Calu3 (cell line): Measurements from ENCODE around the gene SETD2. TPM values are rescaled to one million over a fixed set of nuclear protein-coding genes. Genes with fewer than 3 reads are reported as not detected.

Experiments
- BruUV-seq: library from RNA; stranded (reverse); fragments of 400-500 nt; replicated peaks from 2 replicates; lab custom pipeline; 2021; lab: Mats Ljungman, UMichigan
- CTCF ChIA-PET: fragments of 300-600 bp; sonication (Branson Sonifier 250); formaldehyde crosslinking; loops from one replicate; lab custom pipeline; 2022; ENCODE audit warnings: antibody characterized with exemption; lab: Charles Lee
- DNase-seq: peaks from one replicate; pipeline ENCODE4 v3.0.0; 2022
- H3K27ac Mint-ChIP-seq: one replicate; pipeline ENCODE4 v1.8.0; 2022; ENCODE audit warnings: mixed read lengths; ENCODE audit not compliant: unreplicated experiment
- H3K27me3 Mint-ChIP-seq: one replicate; pipeline ENCODE4 v1.8.0; 2022; ENCODE audit warnings: mixed read lengths; ENCODE audit not compliant: unreplicated experiment
- H3K36me3 Mint-ChIP-seq: one replicate; pipeline ENCODE4 v1.8.0; 2022; ENCODE audit warnings: mild to moderate bottlenecking, moderate library complexity, mixed read lengths; ENCODE audit not compliant: insufficient read depth, unreplicated experiment
- H3K4me1 Mint-ChIP-seq: one replicate; pipeline ENCODE4 v1.8.0; 2022; ENCODE audit warnings: mild to moderate bottlenecking, low read depth, mixed read lengths; ENCODE audit not compliant: unreplicated experiment
- H3K4me3 Mint-ChIP-seq: one replicate; pipeline ENCODE4 v1.8.0; 2022; ENCODE audit warnings: mild to moderate bottlenecking, low read depth, moderate library complexity, mixed read lengths; ENCODE audit not compliant: unreplicated experiment
- H3K9me3 Mint-ChIP-seq: one replicate; pipeline ENCODE4 v1.8.0; 2022; ENCODE audit warnings: low read depth, mixed read lengths; ENCODE audit not compliant: unreplicated experiment
- CTCF ChIP-seq: fragments of 200-600 bp; IDR thresholded peaks from one replicate; pipeline ENCODE4 v1.8.0; 2022; ENCODE audit warnings: antibody characterized with exemption; ENCODE audit not compliant: unreplicated experiment
- intact Hi-C: fragments of 100-400 bp; cut with micrococcal nuclease; formaldehyde crosslinking; loops from one replicate; pipeline ENCODE4 v1.10.0; 2022; ENCODE audit not compliant: unreplicated experiment
- total RNA-seq: library from RNA; stranded (reverse); gene quantifications from 2 replicates; pipeline ENCODE4 v1.2.3, GENCODE V29; 2022

Gene SETD2
- total RNA-seq, 1 experiment from 2014 or later = 39.2 TPM

GRCh38 chr3:47163169-47164006, 525 bp downstream of the SETD2 start:
- intact Hi-C loops = loop anchor here (10.0 kb wide), 1 partner anchor 161 kb away; no protein-coding TSS in a partner anchor

GRCh38 chr3:47162697-47163168, 1.2 kb downstream of the SETD2 start:
- peak overlapping the region; percentile 61 for H3K27ac Mint-ChIP-seq
- H3K4me1 Mint-ChIP-seq = peaks cover 34% of the 10 kb centered on the region
- intact Hi-C loops = loop anchor here (10.0 kb wide), 1 partner anchor 162 kb away; no protein-coding TSS in a partner anchor
- TSS peak; percentile 62 for BruUV-seq
- TF ChIP-seq CTCF = no peak
- no peaks in the 10 kb centered on the region for H3K9me3 Mint-ChIP-seq
- no peak for DNase-seq
- H3K36me3 Mint-ChIP-seq = peaks cover 36% of the 10 kb centered on the region
- no peaks in the 10 kb centered on the region for H3K27me3 Mint-ChIP-seq
- CTCF ChIA-PET = interaction anchor here (0.6 kb wide), 1 partner anchor 140 kb away, joined by 6 read pairs; no protein-coding TSS in a partner anchor
- H3K4me3 Mint-ChIP-seq = peak overlapping the region; percentile 79

More at GRCh38 chr3:47163169-47164006, 525 bp downstream of the SETD2 start:
- TF ChIP-seq CTCF = no peak
- H3K4me1 Mint-ChIP-seq = peaks cover 34% of the 10 kb centered on the region
- H3K4me3 Mint-ChIP-seq = peak overlapping the region; percentile 79
- H3K36me3 Mint-ChIP-seq = peaks cover 36% of the 10 kb centered on the region
- CTCF ChIA-PET = interaction anchor here (0.6 kb wide), 2 partner anchors 15 to 161 kb away, joined by 3 read pairs; no protein-coding TSS in a partner anchor
- H3K9me3 Mint-ChIP-seq = no peaks in the 10 kb centered on the region
- peak overlapping the region; percentile 89 for H3K27ac Mint-ChIP-seq
- H3K27me3 Mint-ChIP-seq = no peaks in the 10 kb centered on the region
- no TSS peak for BruUV-seq
- peak; percentile 51 for DNase-seq

- CTCF ChIA-PET = interaction anchor here (0.6 kb wide), 2 partner anchors 140 to 746 kb away, joined by 6 read pairs; no protein-coding TSS in a partner anchor
- Mint-ChIP-seq H3K4me3 (peak overlapping the region; percentile 79), H3K27me3 (no peaks in the 10 kb centered on the region), H3K9me3 (no peaks in the 10 kb centered on the region), H3K27ac (peak overlapping the region; percentile 61), H3K36me3 (peaks cover 36% of the 10 kb centered on the region), H3K4me1 (peaks cover 34% of the 10 kb centered on the region)
- no TSS peak for BruUV-seq
- intact Hi-C loops = loop anchor here (10.0 kb wide), 1 partner anchor 163 kb away; no protein-coding TSS in a partner anchor
- no peak for TF ChIP-seq CTCF
- DNase-seq = no peak
These were observed 1.8 kb downstream of the SETD2 start for GRCh38 chr3:47161983-47162696.

- no peak overlapping the region for H3K27ac Mint-ChIP-seq
- H3K27me3 Mint-ChIP-seq = no peaks in the 10 kb centered on the region
- H3K36me3 Mint-ChIP-seq = peaks cover 24% of the 10 kb centered on the region
- peaks cover 25% of the 10 kb centered on the region for H3K4me1 Mint-ChIP-seq
- CTCF ChIA-PET = no interaction called here
- no TSS peak for BruUV-seq
- no peak for DNase-seq
- H3K9me3 Mint-ChIP-seq = no peaks in the 10 kb centered on the region
- intact Hi-C loops = loop anchor here (10.0 kb wide), 1 partner anchor 165 kb away; no protein-coding TSS in a partner anchor
- TF ChIP-seq CTCF = no peak
- no peak overlapping the region for H3K4me3 Mint-ChIP-seq
These were observed 4.1 kb downstream of the SETD2 start for GRCh38 chr3:47159820-47160219.
